Muscle of arm (tissue), 12 donors: Measurements from ENCODE around the gene ZDHHC22. TPM values are rescaled to one million over a fixed set of nuclear protein-coding genes. Genes with fewer than 3 reads are reported as not detected.

Experiments used
- DNase-seq: peaks from one replicate; pipeline ENCODE4 v3.0.0-alpha.2; 2013
- polyA plus RNA-seq, 12 donors: library from polyadenylated mRNA; unstranded; fragments of 120-200 nt; gene quantifications; one replicate each; pipeline ENCODE4 v1.2.1, GENCODE V29; 2013; ENCODE audit not compliant: insufficient read length in 12 of 12

The ZDHHC22 gene
- polyA plus RNA-seq, 12 donors, result 0.26 to 0.69 (median 0.55) TPM; not detected in 2

DNA sequence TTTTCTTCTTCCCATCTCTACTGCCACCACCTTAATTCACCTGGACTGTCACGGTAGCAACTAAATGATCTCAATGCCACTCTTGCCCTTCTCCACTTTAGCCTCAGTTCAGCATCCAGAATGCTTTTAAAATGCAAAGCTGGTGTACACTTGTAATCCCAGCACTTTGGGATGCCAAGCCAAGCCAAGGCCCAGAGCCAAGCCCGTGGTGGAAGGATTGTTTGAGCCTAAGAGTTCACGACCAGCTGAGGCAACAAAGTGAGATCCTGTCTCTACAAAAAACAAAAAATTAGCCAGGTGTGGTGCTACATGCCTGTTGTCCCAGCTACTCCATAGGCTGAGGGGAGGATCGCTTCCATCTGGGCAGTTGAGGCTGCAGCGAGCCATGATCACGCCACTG is 37.6 kb downstream of the ZDHHC22 start:
- no peak for DNase-seq

- DNase-seq, result no peak
Measured at GRCh38 chr14:77103475-77103874, 38.1 kb downstream of the ZDHHC22 start.

DNA sequence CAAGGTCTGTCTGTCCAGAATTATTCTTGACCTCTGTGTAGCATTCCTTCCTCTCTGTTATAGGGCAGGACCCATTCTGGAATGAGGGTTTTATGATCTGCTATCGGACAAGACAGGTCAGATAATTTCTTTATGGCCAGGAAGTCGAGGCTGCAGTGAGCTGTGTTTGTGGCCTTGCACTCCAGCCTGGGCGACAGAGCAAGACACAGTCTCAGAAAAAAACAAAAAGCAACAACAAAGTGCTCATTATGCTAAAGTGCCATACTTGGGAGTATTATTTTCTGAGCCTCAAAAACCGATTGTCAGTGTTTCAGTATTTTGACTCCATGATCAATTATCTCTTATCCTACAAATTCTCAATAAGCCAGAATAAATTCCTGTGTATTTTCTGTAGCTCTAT is 39.4 kb downstream of the ZDHHC22 start:
- no peak for DNase-seq

- DNase-seq, result no peak
Measured at GRCh38 chr14:77100961-77101360, 40.6 kb downstream of the ZDHHC22 start.

- peak; percentile 48 for DNase-seq
Measured at GRCh38 chr14:77099425-77100167, 42.0 kb downstream of the ZDHHC22 start.

- DNase-seq, result peak; percentile 37
Measured at GRCh38 chr14:77098529-77099353, 42.9 kb downstream of the ZDHHC22 start.

DNA sequence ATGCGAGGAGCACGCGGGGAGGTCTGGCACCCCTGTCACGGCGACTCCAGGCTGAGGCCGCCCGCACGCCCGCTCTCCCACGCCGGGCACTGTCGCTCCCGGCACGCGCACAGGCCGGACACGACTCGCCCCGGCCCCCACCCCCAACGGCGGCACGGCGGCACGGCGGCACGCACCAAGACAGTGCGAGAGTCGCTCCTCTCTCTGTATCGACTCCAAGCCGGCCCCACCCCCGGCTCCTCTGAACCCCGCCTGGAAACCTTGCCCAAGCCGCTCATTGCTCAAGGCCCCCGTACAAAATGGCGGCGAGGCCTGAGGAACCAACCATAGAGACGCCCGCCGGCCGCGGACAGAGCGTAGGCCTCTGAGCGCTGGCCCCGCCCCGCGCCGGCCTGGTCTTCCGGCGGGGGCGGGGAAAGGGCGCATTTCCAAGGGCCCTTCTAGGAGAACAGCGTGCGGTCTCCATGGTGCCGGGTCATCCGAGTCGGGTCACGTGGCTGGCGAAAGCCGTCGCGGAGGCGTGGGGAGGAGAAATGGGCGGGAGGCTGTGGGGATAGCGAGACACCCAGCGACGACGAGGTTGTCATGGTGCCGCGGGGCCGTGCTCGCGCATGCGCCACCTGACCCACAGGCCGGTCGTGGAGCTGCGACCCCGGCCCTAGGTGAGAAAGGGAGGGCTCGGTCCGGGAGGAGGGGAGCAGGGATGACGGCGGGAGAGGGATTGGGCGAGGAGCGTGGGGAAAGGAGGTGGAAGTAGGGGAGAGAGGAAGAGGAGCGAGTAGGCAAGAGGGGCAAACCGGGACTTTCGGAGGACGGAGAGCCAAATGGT is 43.7 kb downstream of the ZDHHC22 start, which contains the start of gene CIPC:
Gene CIPC (plus strand): TSS at position 559 of the 829 bp plus-strand sequence. CDS start 7,451 bp downstream, outside the sequence.
- peak; percentile 99 for DNase-seq

DNA sequence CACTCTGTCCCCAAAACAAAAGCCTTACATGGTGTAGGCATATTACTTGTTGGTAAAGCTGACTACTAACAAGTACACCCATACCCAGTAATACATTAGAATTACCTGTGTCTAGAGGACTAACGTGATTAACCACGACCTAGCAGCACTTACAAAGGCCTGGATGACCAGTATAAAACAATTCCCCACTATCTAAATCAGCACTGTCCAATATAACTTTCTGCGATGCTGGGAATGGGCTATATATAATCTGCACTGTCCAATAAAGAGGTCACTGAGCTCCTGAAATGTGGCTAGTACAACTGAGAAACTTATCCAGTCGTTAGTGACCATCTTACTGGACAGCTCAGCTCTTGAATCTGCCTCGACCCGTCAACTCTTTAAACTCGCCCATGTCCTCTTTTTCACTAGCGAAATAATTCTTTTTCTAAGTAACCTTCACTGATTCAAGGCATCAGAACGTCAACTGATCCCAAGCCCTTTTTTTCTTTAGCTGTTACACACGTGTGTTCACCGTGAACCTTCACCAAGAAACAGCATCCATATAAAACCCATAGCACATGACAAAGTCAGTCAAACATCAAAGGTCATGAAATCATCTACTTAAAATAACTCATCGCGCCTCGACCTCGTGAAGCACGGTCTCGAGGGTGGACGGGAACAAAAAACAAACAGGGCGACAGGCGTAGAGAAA is 44.4 kb downstream of the ZDHHC22 start:
- DNase-seq, result peak; percentile 73

DNA sequence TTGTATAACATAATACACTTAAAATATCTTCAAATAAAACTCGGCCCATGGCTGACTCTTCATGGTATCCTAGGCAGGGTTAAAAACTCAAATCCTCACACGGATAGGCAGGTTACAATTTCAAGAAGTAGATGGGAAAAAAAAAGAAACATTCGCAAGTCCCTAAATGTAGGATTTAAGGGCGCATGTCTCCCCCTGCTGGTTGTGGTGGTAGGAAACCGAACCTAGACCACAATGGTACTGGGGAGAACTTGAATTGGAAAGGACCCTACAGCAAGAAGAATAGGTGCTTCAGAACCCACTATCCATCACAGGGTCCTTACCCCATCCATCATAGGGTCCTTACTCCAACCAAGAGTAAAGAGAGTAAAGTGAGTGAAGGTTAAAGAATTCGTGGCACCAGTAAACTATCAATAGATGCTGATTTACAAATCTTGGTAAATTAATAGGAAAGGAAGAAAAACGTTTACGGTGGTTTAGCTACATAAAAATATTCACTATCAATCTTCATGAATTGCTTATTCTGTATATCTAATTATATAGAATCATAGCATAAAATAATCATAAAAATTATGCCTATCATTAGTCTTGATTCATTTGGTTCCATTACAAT is 46.8 kb downstream of the ZDHHC22 start:
- DNase-seq, result peak; percentile 69

DNA sequence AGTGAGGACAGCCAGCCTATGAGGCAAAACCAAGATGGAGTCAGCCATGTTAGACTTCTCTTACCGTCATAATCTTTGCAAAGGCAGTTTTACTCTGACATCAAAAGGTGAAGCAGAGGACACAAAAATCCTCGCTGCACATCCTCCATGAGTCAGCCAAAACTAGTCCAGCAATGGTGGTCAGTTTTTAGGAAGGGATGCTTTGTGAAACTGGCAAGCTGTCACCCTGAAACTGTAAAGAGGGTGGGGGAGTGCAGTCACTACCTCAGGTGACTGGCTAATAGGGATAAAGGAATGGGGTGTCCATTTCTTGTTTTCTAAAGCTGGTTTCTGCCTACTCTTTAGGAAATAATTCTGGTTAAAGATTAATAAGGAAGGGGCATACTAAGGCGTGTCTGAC is 48.9 kb downstream of the ZDHHC22 start:
- no peak for DNase-seq

GRCh38 chr14:77091518-77091917 is 50.1 kb downstream of the ZDHHC22 start:
- no peak for DNase-seq

- no peak for DNase-seq
Measured at GRCh38 chr14:77088645-77089044, 52.9 kb downstream of the ZDHHC22 start.

GRCh38 chr14:77088219-77088618 is 53.4 kb downstream of the ZDHHC22 start:
- DNase-seq, result no peak

DNA sequence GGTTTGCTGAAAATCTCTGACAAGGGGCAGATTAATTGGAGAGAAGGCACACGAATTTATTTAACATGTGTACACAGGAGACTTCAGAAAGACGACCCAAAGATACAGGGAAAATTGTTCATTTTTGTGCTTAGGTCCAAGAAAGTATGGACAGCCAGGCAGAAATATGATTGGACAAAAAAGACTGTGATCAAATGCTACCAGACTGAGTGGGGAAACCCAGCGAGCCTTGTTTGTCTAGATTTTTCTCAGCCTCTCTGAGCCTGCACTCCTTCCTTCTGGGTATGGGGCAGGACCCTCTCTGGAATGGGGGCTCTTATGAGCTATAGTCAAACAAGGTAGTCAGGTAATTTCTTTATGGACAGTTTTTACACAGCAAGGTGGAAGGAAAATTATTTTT is 54.0 kb downstream of the ZDHHC22 start:
- no peak for DNase-seq

DNA sequence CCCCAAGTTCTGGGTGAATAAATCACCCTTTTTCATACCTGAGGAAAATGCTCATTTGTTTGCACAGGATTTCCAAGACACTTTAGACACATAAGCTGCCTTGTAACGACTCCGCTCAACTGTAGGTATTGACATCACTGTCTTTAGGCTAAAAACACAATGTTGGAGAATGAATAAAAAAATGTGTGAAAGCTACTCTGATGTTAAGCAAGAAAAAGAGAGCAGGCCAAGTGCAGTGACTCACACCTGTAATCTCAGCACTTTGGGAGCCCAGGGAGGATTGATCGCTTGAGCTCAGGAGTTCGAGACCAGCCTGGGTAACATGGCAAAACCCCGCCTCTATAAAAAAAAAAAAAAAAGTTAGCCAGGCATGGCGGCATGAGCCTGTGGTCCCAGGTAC is 54.6 kb downstream of the ZDHHC22 start:
- DNase-seq, result no peak

- DNase-seq, result no peak
Measured at GRCh38 chr14:77086017-77086727, 55.4 kb downstream of the ZDHHC22 start.

- no peak for DNase-seq
Measured at GRCh38 chr14:77085538-77085937, 56.1 kb downstream of the ZDHHC22 start.

- no peak for DNase-seq
Measured at GRCh38 chr14:77084985-77085384, 56.6 kb downstream of the ZDHHC22 start.

DNA sequence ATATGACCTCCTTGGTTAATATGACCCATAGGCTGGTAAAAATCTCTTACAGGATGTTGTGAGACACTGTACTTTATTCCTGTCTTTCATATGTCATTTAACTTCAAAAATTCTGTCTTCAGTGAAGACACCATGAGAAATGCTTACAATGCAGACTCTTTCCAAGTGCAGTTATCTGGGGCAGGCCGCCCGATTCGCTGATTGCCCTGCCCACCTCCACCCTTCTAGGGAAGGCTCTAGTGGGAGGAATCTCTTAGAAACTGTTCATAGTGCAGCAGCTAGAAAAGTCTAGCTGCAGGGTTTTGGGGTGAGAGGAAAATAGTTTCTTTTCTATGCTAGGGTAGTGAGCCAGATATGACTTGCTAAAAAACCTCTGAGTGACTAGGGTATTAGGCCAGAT is 58.5 kb downstream of the ZDHHC22 start:
- DNase-seq, result no peak

GRCh38 chr14:77082356-77082755 is 59.2 kb downstream of the ZDHHC22 start:
- DNase-seq, result no peak
